ENCODE data around the gene INF2.
"Not testable (repeated sequence)": the region's sequence is repeated elsewhere in the genome, so short reads cannot be mapped to it uniquely, and the experiment has no call there.

INF2 gene

GRCh38 chr14:104657101-104657524 lies 32.3 kb upstream of the INF2 start:
- no peak for DNase-seq (ENCODE audit: low read depth in 2 of 2)

GRCh38 chr14:104657563-104658324 lies 31.7 kb upstream of the INF2 start:
- DNase-seq (ENCODE audit: low read depth in 2 of 2), result no peak

DNA sequence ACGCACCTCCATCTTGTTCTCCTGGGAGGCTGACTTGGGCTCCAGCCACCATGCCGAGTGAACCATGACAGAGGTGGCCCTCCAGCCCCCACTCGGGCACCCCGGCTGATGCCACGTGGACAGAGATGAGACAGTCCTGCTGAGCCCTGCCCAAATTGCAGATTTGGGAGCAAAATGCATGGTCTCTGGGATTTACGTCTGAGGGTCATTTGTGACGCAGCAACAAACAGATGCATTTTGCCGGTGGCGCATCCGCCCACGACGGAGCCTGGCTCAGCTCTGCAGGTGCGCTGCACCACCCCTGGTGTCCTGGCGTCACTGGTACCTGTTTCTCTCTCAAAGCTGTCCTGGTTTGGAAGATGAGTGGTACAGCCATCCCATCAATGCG lies 31.1 kb upstream of the INF2 start:
- DNase-seq (ENCODE audit: low read depth in 2 of 2), result no peak

- DNase-seq (ENCODE audit: low read depth in 2 of 2), result no peak
Observed at GRCh38 chr14:104659146-104659545, 30.3 kb upstream of the INF2 start.

GRCh38 chr14:104659764-104660523 lies 29.5 kb upstream of the INF2 start:
- DNase-seq (ENCODE audit: low read depth in 2 of 2), result no peak

GRCh38 chr14:104660597-104660996 lies 28.8 kb upstream of the INF2 start:
- DNase-seq (ENCODE audit: low read depth in 2 of 2), result no peak

GRCh38 chr14:104661086-104661485 lies 28.3 kb upstream of the INF2 start:
- no peak for DNase-seq (ENCODE audit: low read depth in 2 of 2)

DNA sequence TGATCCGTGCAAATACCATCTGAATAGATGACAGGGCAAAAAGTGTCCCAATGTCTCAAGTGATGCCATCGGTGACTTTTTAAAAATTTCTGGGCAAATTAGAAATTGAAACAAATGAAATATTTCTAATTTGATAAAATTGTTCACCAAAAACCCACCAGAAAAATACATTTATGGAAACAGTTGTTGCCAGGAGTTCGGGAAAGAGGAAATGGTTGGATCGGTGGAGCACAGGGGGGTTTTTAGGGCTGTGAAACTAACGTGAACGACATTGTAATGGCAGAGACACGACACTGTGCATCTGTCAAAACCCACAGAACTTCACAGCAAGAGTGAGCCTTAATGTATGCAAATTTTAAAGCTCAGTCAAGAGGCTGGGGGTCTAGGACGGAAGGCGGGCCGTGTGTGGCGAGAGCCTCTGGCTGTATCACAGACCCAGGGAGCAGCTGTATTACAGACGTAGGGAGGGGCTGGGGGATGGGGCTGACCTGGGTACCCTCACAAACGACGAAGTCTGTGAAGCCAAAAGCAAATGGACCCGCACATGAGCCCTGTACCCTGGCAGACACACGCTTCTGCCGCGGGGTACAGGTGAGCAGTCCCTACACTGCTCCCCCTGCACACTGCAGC lies 27.8 kb upstream of the INF2 start:
- DNase-seq (ENCODE audit: low read depth in 2 of 2), result not testable (repeated sequence)

DNA sequence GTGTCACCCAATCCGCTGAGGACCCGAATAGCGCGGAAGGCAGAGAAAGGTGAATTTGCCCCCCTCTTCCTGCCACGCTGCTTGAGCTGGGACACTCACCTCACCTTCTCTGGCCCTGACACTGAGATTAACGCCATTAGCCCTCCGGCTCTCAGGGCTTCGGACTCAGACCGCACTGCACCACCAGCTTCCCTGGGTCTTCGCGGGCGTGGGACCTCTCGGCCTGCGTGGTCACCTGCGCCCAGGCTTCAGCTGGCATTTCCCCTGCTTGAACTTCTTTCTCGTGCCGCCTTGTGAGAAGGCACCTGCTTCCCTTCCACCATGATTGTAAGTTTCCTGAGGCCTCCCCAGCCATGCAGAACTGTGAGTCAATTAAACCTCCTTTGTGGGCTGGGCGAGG lies 26.9 kb upstream of the INF2 start:
- DNase-seq (ENCODE audit: low read depth in 2 of 2), result not testable (repeated sequence)

DNA sequence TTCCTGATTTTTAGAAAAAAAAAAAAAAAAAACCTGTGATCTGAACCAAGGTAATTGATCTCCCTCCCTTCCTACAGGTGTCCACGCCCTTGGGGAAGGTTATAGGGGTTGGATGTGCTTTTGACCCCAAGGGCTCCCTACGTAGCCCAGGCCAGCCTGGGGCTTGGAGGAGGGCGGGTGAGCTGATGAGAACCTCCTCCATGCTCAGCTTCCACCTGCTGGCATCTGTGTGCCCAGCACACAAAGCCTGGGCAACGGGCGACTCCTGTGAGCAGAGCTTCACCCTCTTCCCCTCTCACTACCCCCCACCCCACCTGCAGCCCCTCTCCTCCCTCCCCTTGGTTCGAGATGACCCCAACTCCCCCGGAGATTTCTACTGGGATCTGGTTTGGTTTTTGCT lies 25.3 kb upstream of the INF2 start:
- no peak for DNase-seq (ENCODE audit: low read depth in 2 of 2)

GRCh38 chr14:104664588-104664987 lies 24.8 kb upstream of the INF2 start:
- DNase-seq (ENCODE audit: low read depth in 2 of 2), result no peak

GRCh38 chr14:104665114-104665656 lies 24.2 kb upstream of the INF2 start:
- no peak for DNase-seq (ENCODE audit: low read depth in 2 of 2)

GRCh38 chr14:104665657-104666522 lies 23.5 kb upstream of the INF2 start:
- DNase-seq (ENCODE audit: low read depth in 2 of 2), result no peak

DNA sequence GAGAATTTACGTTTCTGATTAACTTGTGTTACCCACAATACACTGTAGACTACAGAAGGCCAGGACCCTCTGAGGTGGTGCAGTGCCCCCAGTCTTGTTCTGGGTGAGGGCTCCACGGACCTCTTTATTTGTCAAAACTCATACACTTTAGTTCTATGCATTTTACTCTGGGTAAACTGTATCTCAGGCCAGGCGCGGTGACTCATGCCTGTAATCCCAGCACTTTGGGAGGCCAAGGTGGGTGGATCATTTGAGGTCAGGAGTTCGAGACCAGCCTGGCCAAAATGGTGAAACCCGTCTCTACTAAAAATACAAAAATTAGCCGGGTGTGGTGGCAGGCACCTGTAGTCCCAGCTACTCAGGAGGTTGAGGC lies 22.9 kb upstream of the INF2 start:
- not testable (repeated sequence) for DNase-seq (ENCODE audit: low read depth in 2 of 2)

DNA sequence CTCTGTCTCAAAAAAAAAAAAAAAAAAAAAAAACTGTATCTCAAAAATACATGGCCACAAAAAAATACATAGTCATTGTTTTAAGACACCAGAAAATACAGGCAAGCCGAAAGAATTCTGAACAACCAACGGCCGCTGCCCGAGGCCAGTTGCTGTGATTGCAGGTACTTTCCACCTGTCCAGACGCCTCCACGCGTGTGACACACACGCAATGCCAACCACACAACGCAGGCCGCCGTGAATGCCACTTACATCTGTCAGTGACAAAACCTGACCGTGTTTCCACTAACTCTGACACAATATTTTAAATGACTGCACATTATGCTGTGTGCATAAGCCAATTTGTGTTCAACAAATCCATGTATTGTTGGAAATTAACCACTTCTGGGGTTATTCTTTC lies 22.4 kb upstream of the INF2 start:
- no peak for DNase-seq (ENCODE audit: low read depth in 2 of 2)

DNA sequence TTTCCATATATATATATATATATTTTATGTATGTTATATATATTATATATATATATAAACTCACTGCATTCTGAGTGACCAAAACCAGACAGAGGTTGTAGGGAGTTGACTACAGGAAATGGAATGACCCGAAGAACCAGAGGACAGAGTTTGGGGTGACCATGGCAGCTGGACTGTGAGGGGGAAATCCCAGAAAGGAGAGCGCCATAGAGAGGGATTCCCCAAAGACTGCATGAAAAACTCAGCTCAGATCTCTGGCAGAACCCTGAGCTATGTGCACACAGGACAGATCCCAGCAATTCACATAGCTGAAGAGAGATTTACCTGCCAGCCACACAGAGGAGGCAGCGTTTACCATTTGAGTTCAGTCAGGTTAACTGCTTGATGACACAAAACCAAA lies 19.7 kb upstream of the INF2 start:
- DNase-seq (ENCODE audit: low read depth in 2 of 2), result no peak

DNA sequence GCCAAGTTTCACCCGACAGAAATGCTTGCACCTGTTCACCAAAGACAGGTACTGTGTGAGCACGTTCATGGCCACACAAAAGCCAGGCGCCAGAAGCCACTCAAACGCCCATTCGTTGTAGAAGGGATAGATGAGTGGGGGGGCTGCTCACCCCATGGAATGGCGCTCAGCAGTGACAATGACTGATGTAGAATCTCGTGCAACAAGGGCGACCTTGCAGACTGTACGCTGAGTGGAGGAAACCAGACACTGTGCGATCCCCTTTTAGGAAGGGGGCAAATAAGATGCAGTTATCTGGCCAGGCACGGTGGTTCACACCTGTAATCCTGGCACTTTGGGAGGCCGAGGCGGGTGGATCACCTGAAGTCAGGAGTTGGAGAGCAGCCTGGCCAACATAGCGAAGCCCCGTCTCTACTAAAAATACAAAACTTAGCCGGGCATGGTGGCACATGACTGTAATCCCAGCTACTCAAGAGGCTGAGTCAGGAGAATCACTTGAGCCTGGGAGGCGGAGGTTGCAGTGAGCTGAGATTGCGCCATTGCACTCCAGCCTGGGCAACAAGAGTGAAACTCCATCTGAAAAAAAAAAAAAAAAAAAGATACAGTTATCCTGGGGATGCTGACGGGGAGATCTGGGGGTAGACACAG lies 18.0 kb upstream of the INF2 start:
- DNase-seq (ENCODE audit: low read depth in 2 of 2), result not testable (repeated sequence)

GRCh38 chr14:104672119-104672518 lies 17.3 kb upstream of the INF2 start:
- not testable (repeated sequence) for DNase-seq (ENCODE audit: low read depth in 2 of 2)

- no peak for DNase-seq (ENCODE audit: low read depth in 2 of 2)
Observed at GRCh38 chr14:104673481-104673880, 15.9 kb upstream of the INF2 start.

DNA sequence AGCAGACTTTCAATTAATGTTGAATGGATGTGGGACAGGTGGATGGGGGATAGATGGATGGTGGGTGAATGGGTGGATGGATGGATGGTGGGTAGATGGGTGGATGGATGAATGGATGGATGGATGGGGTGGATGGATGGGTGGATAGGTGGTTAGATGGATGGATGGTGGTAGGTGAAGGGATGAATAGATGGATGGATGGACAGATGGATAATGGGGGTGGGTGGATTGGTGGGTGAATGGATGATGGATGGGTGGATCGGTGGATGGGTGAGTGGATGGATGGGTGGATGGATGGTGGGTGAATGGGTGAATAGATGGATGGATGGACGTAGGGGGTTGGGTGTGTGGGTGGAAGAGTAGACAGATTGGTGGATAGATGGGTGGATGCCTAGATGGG lies 14.0 kb upstream of the INF2 start:
- DNase-seq (ENCODE audit: low read depth in 2 of 2), result no peak

- DNase-seq (ENCODE audit: low read depth in 2 of 2), result no peak
Observed at GRCh38 chr14:104676130-104676693, 13.2 kb upstream of the INF2 start.

All from fibroblast of skin of left biceps (primary cell).